GM12892 (cell line): ENCODE data around the gene KAT2B.

Experiments
- POLR2AphosphoS5 ChIP-seq: IDR thresholded peaks from 2 replicates; pipeline ENCODE4 v1.6.1; 2011; ENCODE audit warnings: low read depth, low read length, control low read depth
- TAF1 ChIP-seq: IDR thresholded peaks from 2 replicates; pipeline ENCODE4 v1.6.1; 2011; ENCODE audit warnings: low read depth, mild to moderate bottlenecking, control low read depth, low read length, borderline replicate concordance

DNA sequence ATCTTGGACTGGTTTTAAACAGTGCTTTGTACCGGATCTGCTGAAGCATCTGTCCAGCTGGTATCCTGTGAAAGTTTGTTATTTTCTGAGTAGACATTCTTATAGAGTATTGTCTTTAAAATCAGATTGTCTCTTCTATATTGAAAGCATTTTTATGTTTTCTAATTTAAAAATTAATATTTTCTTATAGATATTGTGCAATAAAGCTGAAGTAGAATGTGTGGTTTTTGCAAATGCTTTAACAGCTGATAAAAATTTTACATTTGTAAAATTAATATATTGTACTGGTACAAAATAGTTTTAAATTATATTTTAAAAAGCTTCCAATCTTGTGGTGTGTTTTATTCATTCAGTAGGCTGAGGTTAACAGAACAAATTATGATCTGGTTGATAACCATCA lies 113.8 kb downstream of the KAT2B start:
- no peak for TF ChIP-seq POLR2AphosphoS5
- no peak for TF ChIP-seq TAF1
